Measurements from ENCODE around the gene IGFL2.

The IGFL2 gene

GRCh38 chr19:46209051-46209450 lies 61.0 kb downstream of the IGFL2 start:
- no peak for DNase-seq (ENCODE audit: low read depth)

- no peak for DNase-seq (ENCODE audit: low read depth)
These were observed 61.4 kb downstream of the IGFL2 start for GRCh38 chr19:46209472-46209871.

- no peak for DNase-seq (ENCODE audit: low read depth)
These were observed 62.6 kb downstream of the IGFL2 start for GRCh38 chr19:46210669-46211068.
